Activated naive CD8-positive, alpha-beta T cell treated with anti-CD3 and anti-CD28 coated beads for 36 hours (primary cell): Measurements from ENCODE around the gene ZC3H13. TPM values are rescaled to one million over a fixed set of nuclear protein-coding genes. Genes with fewer than 3 reads are reported as not detected.

Experiments
- DNase-seq: peaks from one replicate; pipeline ENCODE4 v3.0.0; 2021
- H3K27ac Mint-ChIP-seq: one replicate; pipeline ENCODE4 v1.8.0; 2022; ENCODE audit warnings: mild to moderate bottlenecking, moderate library complexity, mixed read lengths
- H3K27me3 Mint-ChIP-seq: one replicate; pipeline ENCODE4 v1.8.0; 2022; ENCODE audit warnings: mild to moderate bottlenecking, mixed read lengths
- H3K36me3 Mint-ChIP-seq: one replicate; pipeline ENCODE4 v1.8.0; 2021; ENCODE audit warnings: mild to moderate bottlenecking, mixed read lengths
- H3K4me1 Mint-ChIP-seq: one replicate; pipeline ENCODE4 v1.8.0; 2021; ENCODE audit warnings: mixed read lengths
- H3K4me3 Mint-ChIP-seq: one replicate; pipeline ENCODE4 v1.8.0; 2022; ENCODE audit warnings: mild to moderate bottlenecking, moderate library complexity, mixed read lengths
- H3K9me3 Mint-ChIP-seq: one replicate; pipeline ENCODE4 v1.8.0; 2022; ENCODE audit warnings: mixed read lengths
- total RNA-seq, 2 experiments: library from RNA; stranded (reverse); gene quantifications; one replicate each; pipeline ENCODE4 v1.2.3, GENCODE V29; 2021

The ZC3H13 gene
- total RNA-seq, 2 experiments from 2014 or later = 41.6 to 45.7 TPM

- no peak overlapping the region for H3K4me3 Mint-ChIP-seq
- H3K4me1 Mint-ChIP-seq = peaks cover 14% of the 10 kb centered on the region
- H3K27me3 Mint-ChIP-seq = no peaks in the 10 kb centered on the region
- no peak for DNase-seq
- peaks cover 23% of the 10 kb centered on the region for H3K36me3 Mint-ChIP-seq
- no peak overlapping the region for H3K27ac Mint-ChIP-seq
- no peaks in the 10 kb centered on the region for H3K9me3 Mint-ChIP-seq
Measured at GRCh38 chr13:46040763-46041162, 11.8 kb downstream of the ZC3H13 start.

GRCh38 chr13:46039411-46040182 is 12.9 kb downstream of the ZC3H13 start:
- peaks cover 6% of the 10 kb centered on the region for H3K4me1 Mint-ChIP-seq
- H3K9me3 Mint-ChIP-seq = no peaks in the 10 kb centered on the region
- no peaks in the 10 kb centered on the region for H3K27me3 Mint-ChIP-seq
- DNase-seq = no peak
- peaks cover 30% of the 10 kb centered on the region for H3K36me3 Mint-ChIP-seq
- H3K4me3 Mint-ChIP-seq = no peak overlapping the region
- H3K27ac Mint-ChIP-seq = no peak overlapping the region

GRCh38 chr13:46038296-46038695 is 14.2 kb downstream of the ZC3H13 start:
- Mint-ChIP-seq H3K4me3 (no peak overlapping the region), H3K36me3 (peaks cover 41% of the 10 kb centered on the region), H3K27ac (no peak overlapping the region)

GRCh38 chr13:46035066-46035465 is 17.5 kb downstream of the ZC3H13 start:
- Mint-ChIP-seq H3K4me3 (no peak overlapping the region), H3K27ac (no peak overlapping the region), H3K4me1 (peaks cover 17% of the 10 kb centered on the region), H3K27me3 (no peaks in the 10 kb centered on the region), H3K9me3 (peaks cover under 1% of the 10 kb centered on the region), H3K36me3 (peaks cover 63% of the 10 kb centered on the region)
- DNase-seq = no peak

More at GRCh38 chr13:46038296-46038695, 14.2 kb downstream of the ZC3H13 start:
- H3K4me1 Mint-ChIP-seq = peaks cover 9% of the 10 kb centered on the region
- no peaks in the 10 kb centered on the region for H3K9me3 Mint-ChIP-seq
- no peak for DNase-seq
- no peaks in the 10 kb centered on the region for H3K27me3 Mint-ChIP-seq

GRCh38 chr13:46032341-46032740 is 20.2 kb downstream of the ZC3H13 start:
- Mint-ChIP-seq H3K4me3 (no peak overlapping the region), H3K27ac (no peak overlapping the region), H3K36me3 (peaks cover 73% of the 10 kb centered on the region), H3K4me1 (peaks cover 19% of the 10 kb centered on the region), H3K27me3 (no peaks in the 10 kb centered on the region), H3K9me3 (peaks cover 6% of the 10 kb centered on the region)
- no peak for DNase-seq

- Mint-ChIP-seq H3K4me3 (no peak overlapping the region), H3K27ac (no peak overlapping the region), H3K4me1 (peaks cover 22% of the 10 kb centered on the region), H3K36me3 (peaks cover 70% of the 10 kb centered on the region), H3K27me3 (no peaks in the 10 kb centered on the region), H3K9me3 (peaks cover 6% of the 10 kb centered on the region)
- DNase-seq = no peak
Measured at GRCh38 chr13:46031581-46032263, 20.8 kb downstream of the ZC3H13 start.

- peaks cover 23% of the 10 kb centered on the region for H3K36me3 Mint-ChIP-seq
- H3K4me3 Mint-ChIP-seq = no peak overlapping the region
- peaks cover 6% of the 10 kb centered on the region for H3K9me3 Mint-ChIP-seq
- no peak overlapping the region for H3K27ac Mint-ChIP-seq
- DNase-seq = no peak
- no peaks in the 10 kb centered on the region for H3K27me3 Mint-ChIP-seq
- peaks cover 15% of the 10 kb centered on the region for H3K4me1 Mint-ChIP-seq
Measured at GRCh38 chr13:46025157-46025556, 27.4 kb downstream of the ZC3H13 start.

- H3K9me3 Mint-ChIP-seq = no peaks in the 10 kb centered on the region
- DNase-seq = no peak
- no peak overlapping the region for H3K4me3 Mint-ChIP-seq
- H3K27me3 Mint-ChIP-seq = no peaks in the 10 kb centered on the region
- no peak overlapping the region for H3K27ac Mint-ChIP-seq
- peaks cover 9% of the 10 kb centered on the region for H3K36me3 Mint-ChIP-seq
- H3K4me1 Mint-ChIP-seq = peaks cover 10% of the 10 kb centered on the region
Measured at GRCh38 chr13:46022481-46022880, 30.1 kb downstream of the ZC3H13 start.

- peaks cover 16% of the 10 kb centered on the region for H3K36me3 Mint-ChIP-seq
- peak overlapping the region; percentile 40 for H3K27ac Mint-ChIP-seq
- no peak for DNase-seq
- no peak overlapping the region for H3K4me3 Mint-ChIP-seq
- H3K4me1 Mint-ChIP-seq = no peaks in the 10 kb centered on the region
- H3K9me3 Mint-ChIP-seq = no peaks in the 10 kb centered on the region
- no peaks in the 10 kb centered on the region for H3K27me3 Mint-ChIP-seq
Measured at GRCh38 chr13:46016216-46016615, 36.3 kb downstream of the ZC3H13 start.

GRCh38 chr13:46015366-46015765 is 37.2 kb downstream of the ZC3H13 start:
- Mint-ChIP-seq H3K4me3 (no peak overlapping the region), H3K27me3 (no peaks in the 10 kb centered on the region), H3K27ac (no peak overlapping the region), H3K9me3 (no peaks in the 10 kb centered on the region), H3K36me3 (peaks cover 16% of the 10 kb centered on the region), H3K4me1 (no peaks in the 10 kb centered on the region)
- DNase-seq = no peak

GRCh38 chr13:46012404-46012803 is 40.1 kb downstream of the ZC3H13 start:
- DNase-seq = no peak
- Mint-ChIP-seq H3K4me3 (no peak overlapping the region), H3K9me3 (no peaks in the 10 kb centered on the region), H3K27ac (no peak overlapping the region), H3K27me3 (no peaks in the 10 kb centered on the region), H3K36me3 (peaks cover 16% of the 10 kb centered on the region), H3K4me1 (peaks cover 1% of the 10 kb centered on the region)

GRCh38 chr13:46010148-46010547 is 42.4 kb downstream of the ZC3H13 start:
- Mint-ChIP-seq H3K27ac (no peak overlapping the region), H3K9me3 (no peaks in the 10 kb centered on the region), H3K36me3 (peaks cover 16% of the 10 kb centered on the region), H3K4me1 (peaks cover 1% of the 10 kb centered on the region), H3K4me3 (no peak overlapping the region), H3K27me3 (no peaks in the 10 kb centered on the region)
- DNase-seq = no peak

GRCh38 chr13:46008631-46009030 is 43.9 kb downstream of the ZC3H13 start:
- Mint-ChIP-seq H3K4me1 (peaks cover 1% of the 10 kb centered on the region), H3K9me3 (no peaks in the 10 kb centered on the region), H3K4me3 (no peak overlapping the region), H3K27ac (no peak overlapping the region), H3K36me3 (peaks cover 18% of the 10 kb centered on the region), H3K27me3 (no peaks in the 10 kb centered on the region)
- DNase-seq = no peak

GRCh38 chr13:46006688-46007452 is 45.7 kb downstream of the ZC3H13 start:
- Mint-ChIP-seq H3K27ac (no peak overlapping the region), H3K36me3 (peaks cover 21% of the 10 kb centered on the region)

GRCh38 chr13:46004491-46004890 is 48.1 kb downstream of the ZC3H13 start:
- no peak overlapping the region for H3K27ac Mint-ChIP-seq
- DNase-seq = no peak
- peaks cover 42% of the 10 kb centered on the region for H3K36me3 Mint-ChIP-seq
- no peaks in the 10 kb centered on the region for H3K9me3 Mint-ChIP-seq
- no peaks in the 10 kb centered on the region for H3K27me3 Mint-ChIP-seq
- H3K4me1 Mint-ChIP-seq = peaks cover 5% of the 10 kb centered on the region
- H3K4me3 Mint-ChIP-seq = no peak overlapping the region

More at GRCh38 chr13:46006688-46007452, 45.7 kb downstream of the ZC3H13 start:
- no peak for DNase-seq
- H3K4me1 Mint-ChIP-seq = peaks cover 5% of the 10 kb centered on the region
- H3K9me3 Mint-ChIP-seq = no peaks in the 10 kb centered on the region
- H3K4me3 Mint-ChIP-seq = no peak overlapping the region
- no peaks in the 10 kb centered on the region for H3K27me3 Mint-ChIP-seq
